Measurements from ENCODE around the gene USP36. TPM values are rescaled to one million over a fixed set of nuclear protein-coding genes. Genes with fewer than 3 reads are reported as not detected.

The USP36 gene
- total RNA-seq, 6 experiments from 2014 or later: 12.7 to 27.8 (median 18.7) TPM

GRCh38 chr17:78823282-78824046, 17.1 kb downstream of the USP36 start:
- TF ChIP-seq POLR2A (IDR thresholded peaks at IDR 0.05) (no peak), CTCF (IDR thresholded peaks at IDR 0.05) (no peak)
- Histone ChIP-seq H3K27ac (no peak overlapping the region), H3K27me3 (no peaks in the 10 kb centered on the region), H3K9me3 (no peaks in the 10 kb centered on the region), H3K4me1 (no peaks in the 10 kb centered on the region), H3K36me3 (peaks cover 3 to 86% (median 38%) of the 10 kb centered on the region in 4 donors), H3K4me3 (no peak overlapping the region)
- 88% methylated on average over 7 of the region's 14 CpGs for WGBS (ENCODE audit: insufficient coverage, low coverage, low lambda C conversion rate, missing lambda C conversion rate)
- intact Hi-C loops (cut with DNase I): no loop called here
- ATAC-seq (no peak), DNase-seq (no peak)

GRCh38 chr17:78822552-78822951, 18.1 kb downstream of the USP36 start:
- Histone ChIP-seq H3K9me3 (no peaks in the 10 kb centered on the region), H3K27ac (no peak overlapping the region), H3K4me1 (no peaks in the 10 kb centered on the region), H3K4me3 (no peak overlapping the region), H3K27me3 (no peaks in the 10 kb centered on the region), H3K36me3 (peaks cover 3 to 86% (median 37%) of the 10 kb centered on the region in 4 donors)
- 96% methylated on average over 4 of the region's 14 CpGs for WGBS (ENCODE audit: insufficient coverage, low coverage, low lambda C conversion rate, missing lambda C conversion rate)
- ATAC-seq (no peak), DNase-seq (peak in 1 of 3 donors; percentile 49)
- intact Hi-C loops (cut with DNase I): no loop called here
- TF ChIP-seq POLR2A (IDR thresholded peaks at IDR 0.05) (no peak), CTCF (IDR thresholded peaks at IDR 0.05) (no peak)

GRCh38 chr17:78821961-78822360, 18.7 kb downstream of the USP36 start:
- DNase-seq (peak in 1 of 3 donors; percentile 33), ATAC-seq (no peak)
- Histone ChIP-seq H3K36me3 (peaks cover 3 to 86% (median 35%) of the 10 kb centered on the region in 4 donors), H3K27me3 (no peaks in the 10 kb centered on the region), H3K27ac (no peak overlapping the region), H3K9me3 (no peaks in the 10 kb centered on the region), H3K4me1 (no peaks in the 10 kb centered on the region), H3K4me3 (no peak overlapping the region)
- WGBS (ENCODE audit: insufficient coverage, low coverage, low lambda C conversion rate, missing lambda C conversion rate): 95% methylated on average over 4 of the region's 8 CpGs
- TF ChIP-seq CTCF (IDR thresholded peaks at IDR 0.05): no peak
- no peak for TF ChIP-seq POLR2A (IDR thresholded peaks at IDR 0.05)
- intact Hi-C loops (cut with DNase I): no loop called here

GRCh38 chr17:78820841-78821240, 19.8 kb downstream of the USP36 start:
- WGBS (ENCODE audit: insufficient coverage, low coverage, low lambda C conversion rate, missing lambda C conversion rate): 91% methylated on average over 8 of the region's 13 CpGs
- peaks cover 3 to 83% (median 34%) of the 10 kb centered on the region in 4 donors for H3K36me3 ChIP-seq
- peak in 1 of 3 donors; percentile 17 for DNase-seq

More at GRCh38 chr17:78820841-78821240, 19.8 kb downstream of the USP36 start:
- intact Hi-C loops (cut with DNase I): no loop called here
- H3K9me3 ChIP-seq: no peaks in the 10 kb centered on the region
- no peaks in the 10 kb centered on the region for H3K27me3 ChIP-seq
- TF ChIP-seq POLR2A (IDR thresholded peaks at IDR 0.05) (no peak), CTCF (IDR thresholded peaks at IDR 0.05) (no peak)
- H3K4me1 ChIP-seq: no peaks in the 10 kb centered on the region
- H3K4me3 ChIP-seq: no peak overlapping the region
- H3K27ac ChIP-seq: no peak overlapping the region
- no peak for ATAC-seq

Data from right lobe of liver (tissue), 6 donors.